ENCODE results near the gene WASF3. TPM values are rescaled to one million over a fixed set of nuclear protein-coding genes. Genes with fewer than 3 reads are reported as not detected.

Gene WASF3
- total and polyA plus RNA-seq, 2 experiments from 2014 or later = 9.9 to 20.7 TPM

DNA sequence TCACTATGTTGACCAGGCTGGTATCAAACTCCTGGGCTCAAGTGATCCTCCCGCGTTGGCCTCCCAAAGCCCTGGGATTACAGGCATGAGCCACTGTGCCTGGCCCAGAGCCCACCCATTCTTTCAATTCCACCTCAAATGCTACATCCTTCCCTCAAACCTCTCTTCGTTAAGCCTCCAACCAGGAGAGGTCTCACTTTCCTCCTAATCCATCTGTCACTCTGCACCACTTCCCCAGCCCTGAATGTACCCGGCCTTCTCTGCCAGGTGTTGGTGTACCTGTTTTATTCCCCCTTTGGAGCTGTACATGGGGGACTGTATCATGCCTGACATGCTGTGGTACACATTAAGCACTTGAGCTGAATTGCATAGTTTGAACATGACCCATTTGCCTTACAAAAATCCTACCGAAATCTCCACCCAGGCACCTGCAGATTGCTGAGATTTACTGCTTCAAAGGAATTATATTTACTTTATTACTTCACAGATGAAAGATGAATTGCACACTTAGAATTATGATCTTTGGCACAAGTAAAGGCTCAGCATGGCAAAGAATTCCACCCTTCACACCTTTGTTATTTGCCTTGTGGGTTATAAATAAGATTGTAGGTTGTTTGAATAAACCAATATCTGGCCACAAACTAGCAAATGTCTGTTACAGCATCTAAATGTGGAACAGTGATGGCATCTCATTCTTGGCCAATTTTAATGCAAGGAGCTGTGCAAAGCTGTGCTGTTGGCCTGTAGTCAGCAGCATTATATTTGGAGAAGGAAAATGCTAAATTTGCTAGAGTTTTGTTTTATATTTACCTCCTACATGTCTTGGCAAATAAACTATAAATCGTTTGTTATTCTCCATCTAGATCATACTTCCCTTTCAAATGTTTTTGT, 15.6 kb upstream of the WASF3 start:
- Histone ChIP-seq H3F3A (replicated peaks; ENCODE audit: low read depth) (no peaks in the 10 kb centered on the region), H3K27me3 (ENCODE audit: insufficient read depth) (no peaks in the 10 kb centered on the region), H3K9me2 (ENCODE audit: insufficient read depth) (no peaks in the 10 kb centered on the region; the same call in 1 of the 2 replicates), H3K27ac (ENCODE audit: low read depth) (no peak overlapping the region), H2AFZ (no peak overlapping the region), H3K4me2 (no peak overlapping the region), H3K79me2 (replicated peaks; ENCODE audit: insufficient read depth) (no peaks in the 10 kb centered on the region), H3K4me1 (ENCODE audit: insufficient read depth) (no peaks in the 10 kb centered on the region), H3K36me3 (ENCODE audit: insufficient read depth) (no peaks in the 10 kb centered on the region), H3K4me3 (no peak overlapping the region), H4K20me1 (replicated peaks; ENCODE audit: insufficient read depth) (no peaks in the 10 kb centered on the region)
- Mint-ChIP-seq H3K9me3 (no peaks in the 10 kb centered on the region; the same call in 1 of the 3 replicates), H3K36me3 (ENCODE audit: low read depth) (no peaks in the 10 kb centered on the region), H3K27ac (no peak overlapping the region), H3K4me1 (no peaks in the 10 kb centered on the region), H3K27me3 (ENCODE audit: insufficient read depth, low read depth, poor library complexity) (peaks cover 1% of the 10 kb centered on the region), H3K4me3 (no peak overlapping the region)
- TF ChIP-seq, protein P1, sequence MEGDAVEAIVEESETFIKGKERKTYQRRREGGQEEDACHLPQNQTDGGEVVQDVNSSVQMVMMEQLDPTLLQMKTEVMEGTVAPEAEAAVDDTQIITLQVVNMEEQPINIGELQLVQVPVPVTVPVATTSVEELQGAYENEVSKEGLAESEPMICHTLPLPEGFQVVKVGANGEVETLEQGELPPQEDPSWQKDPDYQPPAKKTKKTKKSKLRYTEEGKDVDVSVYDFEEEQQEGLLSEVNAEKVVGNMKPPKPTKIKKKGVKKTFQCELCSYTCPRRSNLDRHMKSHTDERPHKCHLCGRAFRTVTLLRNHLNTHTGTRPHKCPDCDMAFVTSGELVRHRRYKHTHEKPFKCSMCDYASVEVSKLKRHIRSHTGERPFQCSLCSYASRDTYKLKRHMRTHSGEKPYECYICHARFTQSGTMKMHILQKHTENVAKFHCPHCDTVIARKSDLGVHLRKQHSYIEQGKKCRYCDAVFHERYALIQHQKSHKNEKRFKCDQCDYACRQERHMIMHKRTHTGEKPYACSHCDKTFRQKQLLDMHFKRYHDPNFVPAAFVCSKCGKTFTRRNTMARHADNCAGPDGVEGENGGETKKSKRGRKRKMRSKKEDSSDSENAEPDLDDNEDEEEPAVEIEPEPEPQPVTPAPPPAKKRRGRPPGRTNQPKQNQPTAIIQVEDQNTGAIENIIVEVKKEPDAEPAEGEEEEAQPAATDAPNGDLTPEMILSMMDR (conservative IDR thresholded peaks at IDR 0.05; ENCODE audit: low read depth in 2 of 2) = peak in 1 of 2 experiments; percentile 56; a peak in 2 of 4 replicates
- no peak for TF ChIP-seq POLR2AphosphoS5 (IDR thresholded peaks at IDR 0.05; ENCODE audit: low read depth)
- ATAC-seq = peak; percentile 48
- DNase-seq (ENCODE audit: low spot score) = peak; percentile 17

DNA sequence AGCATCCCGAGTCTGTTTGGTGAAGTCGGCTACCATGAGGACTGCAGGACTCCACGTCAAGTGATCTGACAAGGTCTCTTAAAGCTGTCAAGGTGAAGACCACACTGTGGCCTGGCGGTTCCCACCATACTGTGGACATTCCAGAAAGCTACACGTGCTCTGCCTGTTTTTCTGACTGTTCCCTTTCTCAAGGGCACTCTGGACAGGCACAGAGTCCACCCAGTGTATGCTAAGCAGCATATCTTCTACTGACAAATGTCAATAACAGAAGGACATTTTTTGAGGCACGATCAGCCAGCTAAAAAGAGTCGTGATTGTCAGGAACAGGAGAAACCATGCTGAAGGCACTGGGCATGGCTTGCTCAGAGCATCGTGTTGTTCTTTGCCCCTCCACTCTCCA, 12.8 kb upstream of the WASF3 start:
- Mint-ChIP-seq H3K36me3 (ENCODE audit: low read depth) (no peaks in the 10 kb centered on the region), H3K27me3 (ENCODE audit: insufficient read depth, low read depth, poor library complexity) (peaks cover 4% of the 10 kb centered on the region), H3K4me3 (no peak overlapping the region), H3K27ac (no peak overlapping the region), H3K4me1 (no peaks in the 10 kb centered on the region), H3K9me3 (no peaks in the 10 kb centered on the region)
- Histone ChIP-seq H3K4me1 (ENCODE audit: insufficient read depth) (no peaks in the 10 kb centered on the region), H2AFZ (peak overlapping the region; percentile 59; the same call in 1 of the 2 replicates), H3K79me2 (replicated peaks; ENCODE audit: insufficient read depth) (no peaks in the 10 kb centered on the region), H3K27me3 (ENCODE audit: insufficient read depth) (no peaks in the 10 kb centered on the region), H3K36me3 (ENCODE audit: insufficient read depth) (no peaks in the 10 kb centered on the region), H3K27ac (ENCODE audit: low read depth) (no peak overlapping the region), H4K20me1 (replicated peaks; ENCODE audit: insufficient read depth) (no peaks in the 10 kb centered on the region), H3F3A (replicated peaks; ENCODE audit: low read depth) (no peaks in the 10 kb centered on the region), H3K9me2 (ENCODE audit: insufficient read depth) (no peaks in the 10 kb centered on the region), H3K4me3 (no peak overlapping the region), H3K4me2 (no peak overlapping the region)
- ATAC-seq (no peak), DNase-seq (ENCODE audit: low spot score) (no peak)
- TF ChIP-seq JUNB (IDR thresholded peaks at IDR 0.05; ENCODE audit: unreplicated experiment) (no peak), ZNF114 (CRISPR knock-in tag; IDR thresholded peaks at IDR 0.05) (no peak), NANOG (IDR thresholded peaks at IDR 0.05; ENCODE audit: borderline replicate concordance) (no peak)
- TF ChIP-seq, protein P2, sequence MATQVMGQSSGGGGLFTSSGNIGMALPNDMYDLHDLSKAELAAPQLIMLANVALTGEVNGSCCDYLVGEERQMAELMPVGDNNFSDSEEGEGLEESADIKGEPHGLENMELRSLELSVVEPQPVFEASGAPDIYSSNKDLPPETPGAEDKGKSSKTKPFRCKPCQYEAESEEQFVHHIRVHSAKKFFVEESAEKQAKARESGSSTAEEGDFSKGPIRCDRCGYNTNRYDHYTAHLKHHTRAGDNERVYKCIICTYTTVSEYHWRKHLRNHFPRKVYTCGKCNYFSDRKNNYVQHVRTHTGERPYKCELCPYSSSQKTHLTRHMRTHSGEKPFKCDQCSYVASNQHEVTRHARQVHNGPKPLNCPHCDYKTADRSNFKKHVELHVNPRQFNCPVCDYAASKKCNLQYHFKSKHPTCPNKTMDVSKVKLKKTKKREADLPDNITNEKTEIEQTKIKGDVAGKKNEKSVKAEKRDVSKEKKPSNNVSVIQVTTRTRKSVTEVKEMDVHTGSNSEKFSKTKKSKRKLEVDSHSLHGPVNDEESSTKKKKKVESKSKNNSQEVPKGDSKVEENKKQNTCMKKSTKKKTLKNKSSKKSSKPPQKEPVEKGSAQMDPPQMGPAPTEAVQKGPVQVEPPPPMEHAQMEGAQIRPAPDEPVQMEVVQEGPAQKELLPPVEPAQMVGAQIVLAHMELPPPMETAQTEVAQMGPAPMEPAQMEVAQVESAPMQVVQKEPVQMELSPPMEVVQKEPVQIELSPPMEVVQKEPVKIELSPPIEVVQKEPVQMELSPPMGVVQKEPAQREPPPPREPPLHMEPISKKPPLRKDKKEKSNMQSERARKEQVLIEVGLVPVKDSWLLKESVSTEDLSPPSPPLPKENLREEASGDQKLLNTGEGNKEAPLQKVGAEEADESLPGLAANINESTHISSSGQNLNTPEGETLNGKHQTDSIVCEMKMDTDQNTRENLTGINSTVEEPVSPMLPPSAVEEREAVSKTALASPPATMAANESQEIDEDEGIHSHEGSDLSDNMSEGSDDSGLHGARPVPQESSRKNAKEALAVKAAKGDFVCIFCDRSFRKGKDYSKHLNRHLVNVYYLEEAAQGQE (IDR thresholded peaks at IDR 0.05; ENCODE audit: unreplicated experiment) = no peak
- TF ChIP-seq, protein P3, sequence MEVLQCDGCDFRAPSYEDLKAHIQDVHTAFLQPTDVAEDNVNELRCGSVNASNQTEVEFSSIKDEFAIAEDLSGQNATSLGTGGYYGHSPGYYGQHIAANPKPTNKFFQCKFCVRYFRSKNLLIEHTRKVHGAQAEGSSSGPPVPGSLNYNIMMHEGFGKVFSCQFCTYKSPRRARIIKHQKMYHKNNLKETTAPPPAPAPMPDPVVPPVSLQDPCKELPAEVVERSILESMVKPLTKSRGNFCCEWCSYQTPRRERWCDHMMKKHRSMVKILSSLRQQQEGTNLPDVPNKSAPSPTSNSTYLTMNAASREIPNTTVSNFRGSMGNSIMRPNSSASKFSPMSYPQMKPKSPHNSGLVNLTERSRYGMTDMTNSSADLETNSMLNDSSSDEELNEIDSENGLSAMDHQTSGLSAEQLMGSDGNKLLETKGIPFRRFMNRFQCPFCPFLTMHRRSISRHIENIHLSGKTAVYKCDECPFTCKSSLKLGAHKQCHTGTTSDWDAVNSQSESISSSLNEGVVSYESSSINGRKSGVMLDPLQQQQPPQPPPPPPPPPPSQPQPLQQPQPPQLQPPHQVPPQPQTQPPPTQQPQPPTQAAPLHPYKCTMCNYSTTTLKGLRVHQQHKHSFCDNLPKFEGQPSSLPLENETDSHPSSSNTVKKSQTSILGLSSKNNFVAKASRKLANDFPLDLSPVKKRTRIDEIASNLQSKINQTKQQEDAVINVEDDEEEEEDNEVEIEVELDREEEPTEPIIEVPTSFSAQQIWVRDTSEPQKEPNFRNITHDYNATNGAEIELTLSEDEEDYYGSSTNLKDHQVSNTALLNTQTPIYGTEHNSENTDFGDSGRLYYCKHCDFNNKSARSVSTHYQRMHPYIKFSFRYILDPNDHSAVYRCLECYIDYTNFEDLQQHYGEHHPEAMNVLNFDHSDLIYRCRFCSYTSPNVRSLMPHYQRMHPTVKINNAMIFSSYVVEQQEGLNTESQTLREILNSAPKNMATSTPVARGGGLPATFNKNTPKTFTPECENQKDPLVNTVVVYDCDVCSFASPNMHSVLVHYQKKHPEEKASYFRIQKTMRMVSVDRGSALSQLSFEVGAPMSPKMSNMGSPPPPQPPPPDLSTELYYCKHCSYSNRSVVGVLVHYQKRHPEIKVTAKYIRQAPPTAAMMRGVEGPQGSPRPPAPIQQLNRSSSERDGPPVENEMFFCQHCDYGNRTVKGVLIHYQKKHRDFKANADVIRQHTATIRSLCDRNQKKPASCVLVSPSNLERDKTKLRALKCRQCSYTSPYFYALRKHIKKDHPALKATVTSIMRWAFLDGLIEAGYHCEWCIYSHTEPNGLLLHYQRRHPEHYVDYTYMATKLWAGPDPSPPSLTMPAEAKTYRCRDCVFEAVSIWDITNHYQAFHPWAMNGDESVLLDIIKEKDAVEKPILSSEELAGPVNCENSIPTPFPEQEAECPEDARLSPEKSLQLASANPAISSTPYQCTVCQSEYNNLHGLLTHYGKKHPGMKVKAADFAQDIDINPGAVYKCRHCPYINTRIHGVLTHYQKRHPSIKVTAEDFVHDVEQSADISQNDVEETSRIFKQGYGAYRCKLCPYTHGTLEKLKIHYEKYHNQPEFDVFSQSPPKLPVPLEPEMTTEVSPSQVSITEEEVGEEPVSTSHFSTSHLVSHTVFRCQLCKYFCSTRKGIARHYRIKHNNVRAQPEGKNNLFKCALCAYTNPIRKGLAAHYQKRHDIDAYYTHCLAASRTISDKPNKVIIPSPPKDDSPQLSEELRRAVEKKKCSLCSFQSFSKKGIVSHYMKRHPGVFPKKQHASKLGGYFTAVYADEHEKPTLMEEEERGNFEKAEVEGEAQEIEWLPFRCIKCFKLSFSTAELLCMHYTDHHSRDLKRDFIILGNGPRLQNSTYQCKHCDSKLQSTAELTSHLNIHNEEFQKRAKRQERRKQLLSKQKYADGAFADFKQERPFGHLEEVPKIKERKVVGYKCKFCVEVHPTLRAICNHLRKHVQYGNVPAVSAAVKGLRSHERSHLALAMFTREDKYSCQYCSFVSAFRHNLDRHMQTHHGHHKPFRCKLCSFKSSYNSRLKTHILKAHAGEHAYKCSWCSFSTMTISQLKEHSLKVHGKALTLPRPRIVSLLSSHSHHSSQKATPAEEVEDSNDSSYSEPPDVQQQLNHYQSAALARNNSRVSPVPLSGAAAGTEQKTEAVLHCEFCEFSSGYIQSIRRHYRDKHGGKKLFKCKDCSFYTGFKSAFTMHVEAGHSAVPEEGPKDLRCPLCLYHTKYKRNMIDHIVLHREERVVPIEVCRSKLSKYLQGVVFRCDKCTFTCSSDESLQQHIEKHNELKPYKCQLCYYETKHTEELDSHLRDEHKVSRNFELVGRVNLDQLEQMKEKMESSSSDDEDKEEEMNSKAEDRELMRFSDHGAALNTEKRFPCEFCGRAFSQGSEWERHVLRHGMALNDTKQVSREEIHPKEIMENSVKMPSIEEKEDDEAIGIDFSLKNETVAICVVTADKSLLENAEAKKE (CRISPR knock-in tag; IDR thresholded peaks at IDR 0.05) = no peak

All from GM23338 (cell line).